Neural crest cell (in vitro differentiated cells): ENCODE results near the gene TRIM10. TPM values are rescaled to one million over a fixed set of nuclear protein-coding genes. Genes with fewer than 3 reads are reported as not detected.
"Not testable (repeated sequence)": the region's sequence is repeated elsewhere in the genome, so short reads cannot be mapped to it uniquely, and the experiment has no call there.

Experiments
- DNase-seq: peaks from one replicate; pipeline ENCODE4 v3.0.0; 2021; ENCODE audit warnings: low read depth, mixed read lengths, low spot score
- H3K27ac Mint-ChIP-seq: one replicate; pipeline ENCODE4 v1.8.0; 2021; ENCODE audit warnings: mild to moderate bottlenecking, mixed read lengths; ENCODE audit not compliant: unreplicated experiment
- H3K27me3 Mint-ChIP-seq: 2 replicates; pipeline ENCODE4 v1.8.0; 2021; ENCODE audit warnings: low read depth, mild to moderate bottlenecking, mixed read lengths
- H3K36me3 Mint-ChIP-seq: 2 replicates; pipeline ENCODE4 v1.8.0; 2021; ENCODE audit warnings: low read depth, mild to moderate bottlenecking, mixed read lengths
- H3K4me1 Mint-ChIP-seq: 2 replicates; pipeline ENCODE4 v1.8.0; 2021; ENCODE audit warnings: mixed read lengths
- H3K4me3 Mint-ChIP-seq: one replicate; pipeline ENCODE4 v1.8.0; 2021; ENCODE audit warnings: mild to moderate bottlenecking, mixed read lengths
- H3K9me3 Mint-ChIP-seq: 2 replicates; pipeline ENCODE4 v1.8.0; 2021; ENCODE audit warnings: mixed read lengths
- total RNA-seq: library from RNA; stranded (reverse); gene quantifications from 2 replicates; pipeline ENCODE4 v1.2.1, GENCODE V29; 2021
- TF ChIP-seq, protein P1 (sequence below): fragments of 200-600 bp; sonication (generic); conservative IDR thresholded peaks from 2 replicates; pipeline ENCODE4 v1.5.0; 2021; ENCODE audit warnings: antibody characterized with exemption, mild to moderate bottlenecking

Gene TRIM10
- total RNA-seq, 1 donor from 2014 or later, result not detected

DNA sequence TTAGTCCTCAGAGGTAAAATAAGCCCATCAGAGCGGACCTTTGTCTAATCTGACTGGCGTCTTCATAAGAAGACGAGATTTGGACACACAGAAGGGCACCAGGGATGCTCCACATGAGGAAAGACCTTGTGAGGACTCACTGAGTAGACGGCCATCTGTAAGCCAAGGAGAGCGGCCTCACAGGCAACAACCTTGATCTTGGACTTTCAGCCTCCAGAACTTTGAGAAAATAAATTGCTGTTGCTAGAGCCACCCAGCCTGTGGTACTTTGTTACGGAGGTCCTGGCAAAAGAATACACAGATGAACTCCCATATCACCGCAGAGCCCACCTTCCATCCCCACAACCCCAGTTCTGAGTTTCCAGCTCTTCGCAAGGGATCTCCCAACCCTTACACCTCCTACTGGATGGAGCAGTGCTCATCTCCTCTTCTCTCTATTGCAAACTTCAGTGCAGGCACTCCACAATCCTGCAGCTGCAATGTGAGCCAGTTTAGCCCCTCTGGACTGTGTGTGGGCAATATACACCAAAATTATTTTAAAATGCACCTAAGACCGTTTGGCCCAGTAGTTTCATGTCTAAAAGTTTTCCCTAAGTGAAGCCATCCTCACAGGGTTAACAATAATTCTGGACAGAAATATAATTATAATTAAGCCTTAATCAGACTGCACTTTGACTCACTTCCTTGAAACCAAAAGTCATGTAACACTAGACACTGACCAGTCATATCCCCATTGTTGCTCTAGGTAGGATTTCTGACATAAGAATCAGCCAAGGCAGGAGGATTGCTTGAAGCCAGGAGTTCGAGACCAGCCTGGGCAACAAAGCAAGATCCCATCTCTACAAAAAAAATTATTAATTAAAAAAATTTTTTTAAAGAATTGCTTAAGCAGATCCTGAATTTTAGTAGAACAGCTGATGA lies 39.3 kb downstream of the TRIM10 start:
- TF ChIP-seq, protein P1, sequence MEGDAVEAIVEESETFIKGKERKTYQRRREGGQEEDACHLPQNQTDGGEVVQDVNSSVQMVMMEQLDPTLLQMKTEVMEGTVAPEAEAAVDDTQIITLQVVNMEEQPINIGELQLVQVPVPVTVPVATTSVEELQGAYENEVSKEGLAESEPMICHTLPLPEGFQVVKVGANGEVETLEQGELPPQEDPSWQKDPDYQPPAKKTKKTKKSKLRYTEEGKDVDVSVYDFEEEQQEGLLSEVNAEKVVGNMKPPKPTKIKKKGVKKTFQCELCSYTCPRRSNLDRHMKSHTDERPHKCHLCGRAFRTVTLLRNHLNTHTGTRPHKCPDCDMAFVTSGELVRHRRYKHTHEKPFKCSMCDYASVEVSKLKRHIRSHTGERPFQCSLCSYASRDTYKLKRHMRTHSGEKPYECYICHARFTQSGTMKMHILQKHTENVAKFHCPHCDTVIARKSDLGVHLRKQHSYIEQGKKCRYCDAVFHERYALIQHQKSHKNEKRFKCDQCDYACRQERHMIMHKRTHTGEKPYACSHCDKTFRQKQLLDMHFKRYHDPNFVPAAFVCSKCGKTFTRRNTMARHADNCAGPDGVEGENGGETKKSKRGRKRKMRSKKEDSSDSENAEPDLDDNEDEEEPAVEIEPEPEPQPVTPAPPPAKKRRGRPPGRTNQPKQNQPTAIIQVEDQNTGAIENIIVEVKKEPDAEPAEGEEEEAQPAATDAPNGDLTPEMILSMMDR, result no peak
- Mint-ChIP-seq H3K9me3 (no peaks in the 10 kb centered on the region), H3K4me1 (no peaks in the 10 kb centered on the region), H3K27me3 (peaks cover 76% of the 10 kb centered on the region), H3K27ac (no peak overlapping the region), H3K36me3 (no peaks in the 10 kb centered on the region), H3K4me3 (no peak overlapping the region)
- DNase-seq, result no peak

DNA sequence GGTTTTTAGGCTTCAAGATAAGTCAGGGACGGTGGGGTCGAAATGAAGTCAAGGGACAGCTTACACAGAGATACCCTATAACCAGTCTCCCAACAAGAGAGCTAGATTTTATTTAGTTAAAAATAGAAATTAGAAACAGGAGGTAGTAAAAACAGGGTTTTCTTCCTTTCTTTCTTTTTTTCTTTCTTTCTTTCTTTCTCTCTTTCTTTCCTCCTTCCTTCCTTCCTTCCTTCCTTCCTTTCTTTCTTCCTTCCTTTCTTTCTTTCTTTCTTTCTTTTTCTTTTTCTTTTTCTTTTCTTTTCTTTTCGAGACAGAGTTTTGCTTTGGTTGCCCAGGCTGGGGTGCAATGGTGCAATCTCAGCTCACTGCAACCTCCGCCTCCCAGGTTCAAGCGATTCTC lies 42.3 kb downstream of the TRIM10 start:
- not testable (repeated sequence) for H3K4me3 Mint-ChIP-seq, H3K4me1 Mint-ChIP-seq, H3K9me3 Mint-ChIP-seq, DNase-seq, H3K27ac Mint-ChIP-seq, H3K36me3 Mint-ChIP-seq
- H3K27me3 Mint-ChIP-seq, result peaks cover 75% of the 10 kb centered on the region

DNA sequence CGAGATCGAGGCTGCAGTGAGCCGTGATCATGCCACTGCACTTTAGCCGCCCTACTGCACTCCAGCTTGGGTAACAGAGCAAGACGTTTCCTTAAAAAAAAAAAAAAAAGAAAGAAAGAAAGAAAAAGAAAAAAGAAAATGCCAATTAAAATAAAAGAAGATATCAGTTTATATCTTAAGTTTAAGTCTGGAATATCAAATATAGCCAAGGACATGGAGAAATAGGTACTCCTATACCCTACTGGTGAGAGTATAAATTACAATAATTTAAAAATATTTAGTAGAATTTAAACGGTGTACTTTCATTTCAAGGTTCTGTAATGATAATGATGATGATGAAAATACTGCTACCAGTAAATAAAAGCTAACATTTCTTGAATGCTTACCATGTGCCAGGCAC lies 44.3 kb downstream of the TRIM10 start:
- Mint-ChIP-seq H3K9me3 (no peaks in the 10 kb centered on the region), H3K27ac (no peak overlapping the region), H3K27me3 (peaks cover 78% of the 10 kb centered on the region), H3K36me3 (no peaks in the 10 kb centered on the region), H3K4me1 (no peaks in the 10 kb centered on the region), H3K4me3 (no peak overlapping the region)
- TF ChIP-seq, protein P1, result peak; percentile 52
- DNase-seq, result no peak

DNA sequence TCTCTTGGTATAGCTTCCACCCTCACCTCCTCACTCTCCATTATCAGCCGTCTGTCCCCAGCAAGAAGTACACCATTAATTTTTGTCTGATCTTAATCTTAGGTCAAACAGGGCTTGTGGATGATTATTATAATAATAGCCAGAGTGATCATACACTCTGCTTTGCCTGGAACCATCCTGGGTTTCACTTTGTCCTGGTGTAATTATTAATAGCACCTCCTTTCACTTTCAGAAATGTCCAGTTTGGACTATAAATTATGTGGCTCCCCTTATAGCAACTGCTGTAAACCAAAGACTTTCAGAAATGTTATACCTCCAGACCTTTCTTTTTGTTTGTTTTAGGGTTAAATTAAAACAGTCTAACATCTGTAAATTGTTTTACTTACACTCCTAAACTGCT lies 47.2 kb downstream of the TRIM10 start:
- H3K9me3 Mint-ChIP-seq, result no peaks in the 10 kb centered on the region
- H3K27ac Mint-ChIP-seq, result no peak overlapping the region
- TF ChIP-seq, protein P1, result no peak
- H3K4me1 Mint-ChIP-seq, result no peaks in the 10 kb centered on the region
- no peak for DNase-seq
- H3K36me3 Mint-ChIP-seq, result no peaks in the 10 kb centered on the region
- no peak overlapping the region for H3K4me3 Mint-ChIP-seq
- H3K27me3 Mint-ChIP-seq, result peaks cover 74% of the 10 kb centered on the region

DNA sequence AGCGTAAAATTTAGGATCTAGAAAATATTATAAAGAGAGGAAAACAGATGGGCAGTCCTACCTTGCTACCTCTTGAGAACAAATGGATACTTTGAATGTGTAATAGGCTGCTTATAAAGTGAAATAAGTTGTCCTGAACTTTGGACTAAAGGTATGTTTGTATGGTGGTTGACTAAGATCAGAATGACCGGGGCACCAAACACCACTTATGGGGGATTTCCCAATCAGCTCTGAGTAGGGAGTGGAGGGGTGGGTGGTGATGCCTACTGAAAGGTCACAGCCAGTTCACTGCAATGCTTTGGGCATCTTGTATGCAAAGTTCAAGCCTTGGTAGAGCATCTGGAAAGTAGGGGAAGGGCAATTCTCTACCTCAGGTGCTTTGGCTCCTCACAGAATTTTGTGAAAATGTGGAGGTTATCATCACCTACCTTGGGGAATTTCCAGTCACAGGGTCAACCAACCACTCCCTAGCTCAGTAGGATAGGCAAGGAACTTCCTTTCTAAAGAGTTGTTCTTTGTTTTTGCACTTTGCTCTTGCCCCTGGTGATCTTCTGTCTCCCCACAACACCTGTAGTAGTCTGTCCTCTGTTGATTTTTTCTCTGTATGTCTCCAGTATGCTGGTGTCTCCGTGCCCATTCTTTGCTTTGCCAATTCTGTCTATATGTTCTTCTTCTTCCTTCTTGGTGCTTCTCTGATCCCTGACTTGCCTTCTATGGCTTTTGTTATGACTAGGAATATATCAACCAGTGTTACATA lies 47.8 kb downstream of the TRIM10 start, which contains the start of gene TRIM31:
Gene TRIM31 (minus strand): TSS at position 88 of the 757 bp plus-strand sequence. CDS start 285 bp downstream, outside the sequence.
- no peaks in the 10 kb centered on the region for H3K4me1 Mint-ChIP-seq
- no peak within 1 kb of the TSS for H3K27ac Mint-ChIP-seq
- no peak within 1 kb of the TSS for H3K4me3 Mint-ChIP-seq
- H3K27me3 Mint-ChIP-seq, result peaks cover 78% of the 10 kb centered on the region
- no peaks in the 10 kb centered on the region for H3K36me3 Mint-ChIP-seq
- TF ChIP-seq, protein P1, result no peak
- H3K9me3 Mint-ChIP-seq, result no peaks in the 10 kb centered on the region
- DNase-seq, result no peak
